ENCODE results near the gene ARHGAP26.

Gene ARHGAP26

DNA sequence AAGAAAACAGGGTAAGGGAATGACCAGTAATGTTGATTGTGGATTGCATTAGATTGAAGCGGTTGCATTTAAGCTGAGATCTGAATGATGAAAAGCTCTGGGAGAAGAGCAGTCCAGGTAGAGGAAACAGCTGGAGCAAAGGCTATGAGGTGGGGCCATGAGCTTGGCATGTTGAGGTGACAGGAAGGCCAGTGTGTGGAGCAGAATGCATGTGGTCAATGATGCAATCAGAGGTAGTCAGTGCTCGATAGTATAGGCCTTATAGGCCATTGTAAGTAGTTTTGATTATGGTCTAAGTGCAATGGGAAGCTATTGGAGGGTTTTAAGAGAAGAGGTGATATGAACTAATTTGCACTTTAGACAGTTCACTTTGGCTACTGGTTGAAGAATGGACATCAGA, 270.4 kb downstream of the ARHGAP26 start:
- no peak overlapping the region for H3K27ac Mint-ChIP-seq
- H3K4me1 Mint-ChIP-seq, result peaks cover 10 to 19% of the 10 kb centered on the region in 2 donors
- H3K4me3 Mint-ChIP-seq, result no peak overlapping the region
- no peaks in the 10 kb centered on the region for H3K9me3 Mint-ChIP-seq
- H3K27me3 Mint-ChIP-seq, result no peaks in the 10 kb centered on the region
- ATAC-seq (replicated peaks) (no peak), DNase-seq (no peak)
- peaks cover 0 to 3% of the 10 kb centered on the region in 2 donors for H3K36me3 Mint-ChIP-seq

DNA sequence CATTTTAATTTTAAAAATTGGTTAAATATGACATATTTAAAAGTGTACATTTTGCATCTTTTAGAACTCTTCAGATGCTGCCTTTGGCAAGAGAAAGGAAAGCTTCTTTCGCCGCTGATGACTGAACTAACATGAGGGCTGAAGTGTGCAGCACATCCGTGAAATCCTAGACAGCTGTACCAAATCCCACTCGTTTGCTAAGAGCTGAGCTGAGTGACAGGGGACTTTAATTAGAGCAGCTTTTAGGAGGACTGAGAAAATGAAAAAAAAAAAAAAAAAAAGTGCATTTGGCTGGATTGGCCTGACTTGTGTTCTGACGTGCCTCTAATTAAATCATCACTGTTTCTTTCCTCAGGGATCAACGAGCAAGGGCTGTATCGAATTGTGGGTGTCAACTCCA, 271.3 kb downstream of the ARHGAP26 start:
- H3K4me3 Mint-ChIP-seq, result no peak overlapping the region
- H3K36me3 Mint-ChIP-seq, result no peaks in the 10 kb centered on the region
- ATAC-seq (replicated peaks) (no peak), DNase-seq (no peak)
- H3K9me3 Mint-ChIP-seq, result no peaks in the 10 kb centered on the region
- H3K27ac Mint-ChIP-seq, result no peak overlapping the region
- peaks cover 5 to 11% of the 10 kb centered on the region in 2 donors for H3K4me1 Mint-ChIP-seq
- H3K27me3 Mint-ChIP-seq, result no peaks in the 10 kb centered on the region

DNA sequence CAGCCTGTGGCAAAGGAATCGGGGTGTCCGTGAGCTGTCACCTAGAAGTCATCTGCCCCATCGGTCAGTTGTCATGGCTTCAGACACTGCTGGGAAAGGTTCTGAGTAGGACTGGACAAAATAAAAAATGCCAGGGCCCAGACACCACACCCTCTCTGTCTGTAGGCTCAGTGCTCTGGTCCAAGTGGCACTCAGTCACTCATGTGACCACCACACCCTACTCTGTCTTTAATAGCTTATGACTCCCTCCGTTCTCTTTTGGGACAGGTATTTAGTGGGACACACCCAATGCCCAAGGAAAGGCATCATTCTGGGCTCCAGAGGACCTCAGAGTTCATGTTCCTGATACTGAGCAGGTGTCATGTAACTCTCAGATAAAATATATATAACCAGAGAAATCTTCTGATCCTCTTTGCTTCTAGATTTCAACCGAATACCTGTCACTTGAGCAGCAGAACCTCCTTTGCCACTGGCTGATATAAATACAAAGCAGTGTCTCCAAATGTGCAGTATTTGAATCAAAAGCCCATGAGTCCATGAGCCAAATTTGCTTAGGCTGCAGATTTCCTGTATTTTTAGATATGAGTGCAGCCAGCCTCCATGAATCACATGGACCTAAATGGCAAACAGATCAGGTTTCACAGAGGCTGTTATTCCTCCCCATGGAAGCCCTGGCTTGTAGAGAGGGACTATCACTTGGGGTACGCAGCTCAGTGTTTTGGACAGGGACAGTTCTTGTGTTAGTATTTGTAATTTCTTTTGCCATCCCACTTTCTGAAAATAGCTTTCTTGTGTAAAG, 272.0 kb downstream of the ARHGAP26 start:
- ATAC-seq (replicated peaks) (no peak), DNase-seq (no peak)
- Mint-ChIP-seq H3K36me3 (no peaks in the 10 kb centered on the region), H3K27ac (no peak overlapping the region), H3K9me3 (no peaks in the 10 kb centered on the region), H3K4me1 (peaks cover 4 to 6% of the 10 kb centered on the region in 2 donors), H3K4me3 (no peak overlapping the region), H3K27me3 (no peaks in the 10 kb centered on the region)

DNA sequence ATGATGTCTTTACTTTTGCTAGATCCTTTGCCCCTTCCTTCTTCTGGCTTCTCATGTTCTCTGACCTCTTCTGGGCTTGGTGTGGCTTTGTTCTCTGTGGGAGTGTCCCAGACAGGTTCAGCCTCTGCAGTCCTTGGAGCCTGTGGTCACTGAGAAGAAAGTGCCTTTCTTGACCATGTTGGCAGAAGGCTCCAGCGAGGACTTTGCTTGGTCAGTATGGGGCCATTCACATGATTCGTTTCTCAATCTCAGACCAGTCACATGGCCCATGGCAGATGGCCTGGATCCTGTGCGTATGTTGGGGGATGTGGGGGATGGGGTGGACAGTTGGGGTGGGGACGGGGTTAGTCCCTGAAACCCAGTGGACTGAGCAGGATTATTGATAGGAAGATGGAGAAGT, 274.1 kb downstream of the ARHGAP26 start:
- Mint-ChIP-seq H3K4me1 (peaks cover 2 to 5% of the 10 kb centered on the region in 2 donors), H3K27me3 (no peaks in the 10 kb centered on the region), H3K27ac (peak overlapping the region; percentile 72), H3K36me3 (no peaks in the 10 kb centered on the region), H3K4me3 (no peak overlapping the region), H3K9me3 (no peaks in the 10 kb centered on the region)
- ATAC-seq (replicated peaks) (no peak), DNase-seq (no peak)

DNA sequence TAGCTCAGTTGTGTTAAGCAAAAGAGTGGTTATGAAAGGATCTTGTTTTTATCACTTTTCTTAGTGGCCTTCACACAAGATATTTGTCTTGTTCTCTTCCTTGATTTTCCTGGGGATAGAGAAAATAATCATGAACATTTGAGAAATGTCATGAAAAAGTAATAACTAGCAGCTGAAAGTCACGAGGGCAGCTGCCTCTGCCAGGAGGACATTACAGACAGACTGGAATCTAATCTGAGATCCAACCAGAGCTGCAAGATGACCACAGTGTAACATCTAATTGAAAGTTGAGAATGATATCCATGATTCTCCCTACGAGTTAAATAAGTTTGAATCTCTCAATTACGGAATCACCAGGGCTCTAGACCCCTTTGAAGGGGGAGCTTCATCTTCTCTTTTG, 274.9 kb downstream of the ARHGAP26 start:
- no peaks in the 10 kb centered on the region for H3K27me3 Mint-ChIP-seq
- no peaks in the 10 kb centered on the region for H3K36me3 Mint-ChIP-seq
- no peak for ATAC-seq (replicated peaks)
- peaks cover 2 to 5% of the 10 kb centered on the region in 2 donors for H3K4me1 Mint-ChIP-seq
- no peak overlapping the region for H3K4me3 Mint-ChIP-seq
- H3K27ac Mint-ChIP-seq, result no peak overlapping the region
- H3K9me3 Mint-ChIP-seq, result no peaks in the 10 kb centered on the region
- no peak for DNase-seq

DNA sequence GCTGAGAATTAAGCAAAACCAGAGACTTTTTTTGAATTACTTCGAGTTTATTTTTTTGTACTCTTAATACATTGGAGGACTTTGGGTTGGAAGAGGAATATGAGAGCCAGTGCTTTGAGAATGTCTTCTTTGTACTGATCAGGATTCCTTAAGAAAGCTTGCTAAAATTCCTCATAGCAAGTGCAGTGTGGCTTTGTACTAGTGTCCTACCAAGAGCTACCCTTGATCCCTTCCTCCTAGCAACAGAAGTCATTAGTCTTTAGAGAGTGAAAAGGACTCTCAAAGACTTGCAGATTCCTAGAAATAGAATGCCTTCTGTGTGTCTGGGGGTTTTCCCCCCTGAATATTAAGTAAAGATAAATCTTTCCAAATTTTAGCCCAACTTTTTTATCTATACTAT, 276.1 kb downstream of the ARHGAP26 start:
- Mint-ChIP-seq H3K27ac (no peak overlapping the region), H3K27me3 (no peaks in the 10 kb centered on the region), H3K4me1 (peaks cover 2 to 5% of the 10 kb centered on the region in 2 donors), H3K36me3 (peaks cover 0 to 4% of the 10 kb centered on the region in 2 donors), H3K4me3 (no peak overlapping the region), H3K9me3 (no peaks in the 10 kb centered on the region)
- ATAC-seq (replicated peaks) (no peak), DNase-seq (no peak)

DNA sequence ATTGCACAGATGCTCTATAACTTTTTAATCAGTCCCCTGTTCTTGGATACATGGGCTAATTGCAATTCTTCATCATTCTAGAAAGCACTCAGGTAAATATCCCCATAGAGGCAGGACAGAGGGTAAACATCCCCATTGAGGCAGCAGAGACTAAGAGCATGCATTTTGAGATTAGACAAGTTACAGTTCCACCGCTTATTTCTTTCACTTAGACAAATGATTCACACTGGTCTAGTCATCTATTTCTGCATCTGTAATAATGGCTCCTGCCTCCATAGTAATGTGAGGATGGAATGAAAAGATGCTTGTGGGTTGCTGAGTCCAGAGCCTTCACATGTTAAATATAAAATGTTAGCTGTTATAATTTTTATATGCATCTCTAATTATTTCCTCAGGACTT, 276.9 kb downstream of the ARHGAP26 start:
- H3K4me3 Mint-ChIP-seq, result no peak overlapping the region
- no peak overlapping the region for H3K27ac Mint-ChIP-seq
- no peak for ATAC-seq (replicated peaks)
- no peaks in the 10 kb centered on the region for H3K27me3 Mint-ChIP-seq
- peaks cover 0 to 4% of the 10 kb centered on the region in 2 donors for H3K36me3 Mint-ChIP-seq
- H3K9me3 Mint-ChIP-seq, result no peaks in the 10 kb centered on the region
- peaks cover 2 to 5% of the 10 kb centered on the region in 2 donors for H3K4me1 Mint-ChIP-seq
- no peak for DNase-seq

DNA sequence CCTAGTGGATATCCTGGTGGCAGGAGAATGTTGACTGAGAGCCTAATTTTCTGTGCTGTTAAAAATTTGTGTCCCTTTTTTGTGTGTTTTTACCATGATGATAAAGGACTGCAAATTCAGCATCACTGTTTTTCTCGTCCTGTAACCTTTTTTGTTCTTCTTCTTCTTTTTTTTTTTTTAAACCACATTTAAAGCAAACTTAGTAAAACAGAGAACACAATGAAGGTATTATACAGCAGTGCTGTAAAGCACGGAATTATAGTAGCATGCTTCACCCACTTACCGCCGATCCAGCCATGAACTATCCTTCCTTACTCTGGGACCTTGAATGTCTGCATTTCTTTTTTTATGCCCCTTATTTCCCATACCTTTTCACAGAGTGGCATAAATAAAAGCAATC, 280.0 kb downstream of the ARHGAP26 start:
- Mint-ChIP-seq H3K36me3 (peaks cover 0 to 4% of the 10 kb centered on the region in 2 donors), H3K27ac (no peak overlapping the region), H3K9me3 (no peaks in the 10 kb centered on the region), H3K4me3 (no peak overlapping the region), H3K27me3 (no peaks in the 10 kb centered on the region), H3K4me1 (peaks cover 19 to 31% of the 10 kb centered on the region in 2 donors)
- ATAC-seq (replicated peaks) (no peak), DNase-seq (no peak)

DNA sequence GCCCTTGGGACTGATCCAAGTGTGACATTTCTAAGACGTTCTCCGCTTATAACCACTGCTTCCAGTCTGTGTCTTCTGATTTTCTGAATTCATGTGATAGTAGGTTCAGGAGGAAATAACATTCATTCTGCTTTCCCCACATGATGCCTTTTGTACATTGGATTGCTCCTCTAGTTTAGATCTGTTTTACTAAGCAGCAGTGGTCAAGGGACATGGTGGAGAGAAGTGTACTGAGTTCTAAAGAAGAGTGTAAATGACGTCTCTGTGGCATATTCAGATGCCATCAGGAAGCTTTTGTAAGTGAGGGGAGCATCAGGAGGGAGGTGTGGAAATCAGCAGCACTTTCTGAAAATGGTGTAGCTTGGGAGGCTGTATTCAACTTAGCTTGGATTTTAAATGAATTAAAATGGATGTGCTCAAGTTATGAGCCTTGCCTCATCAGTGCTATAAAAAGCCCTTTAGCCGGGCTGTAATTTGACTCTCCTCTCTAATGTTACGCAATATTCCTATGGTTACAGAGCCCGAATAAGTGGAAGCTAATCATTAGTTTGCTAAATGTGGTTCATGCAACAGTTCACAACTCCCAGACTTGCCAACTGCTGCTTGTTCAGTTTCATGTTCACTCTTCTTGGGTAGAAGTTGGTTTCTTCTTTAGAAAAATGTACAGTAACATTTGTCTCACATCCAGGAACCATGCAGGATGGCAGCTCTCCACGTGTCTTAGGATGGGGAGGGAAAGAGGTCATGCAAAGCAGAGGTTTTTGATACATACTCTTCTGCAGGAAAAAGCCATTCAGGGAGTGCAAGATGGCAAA, 281.3 kb downstream of the ARHGAP26 start:
- no peak for ATAC-seq (replicated peaks)
- Mint-ChIP-seq H3K27me3 (no peaks in the 10 kb centered on the region), H3K9me3 (no peaks in the 10 kb centered on the region), H3K36me3 (peaks cover 0 to 7% of the 10 kb centered on the region in 2 donors), H3K4me1 (peaks cover 24 to 41% of the 10 kb centered on the region in 2 donors), H3K4me3 (no peak overlapping the region), H3K27ac (no peak overlapping the region)
- DNase-seq, result no peak

DNA sequence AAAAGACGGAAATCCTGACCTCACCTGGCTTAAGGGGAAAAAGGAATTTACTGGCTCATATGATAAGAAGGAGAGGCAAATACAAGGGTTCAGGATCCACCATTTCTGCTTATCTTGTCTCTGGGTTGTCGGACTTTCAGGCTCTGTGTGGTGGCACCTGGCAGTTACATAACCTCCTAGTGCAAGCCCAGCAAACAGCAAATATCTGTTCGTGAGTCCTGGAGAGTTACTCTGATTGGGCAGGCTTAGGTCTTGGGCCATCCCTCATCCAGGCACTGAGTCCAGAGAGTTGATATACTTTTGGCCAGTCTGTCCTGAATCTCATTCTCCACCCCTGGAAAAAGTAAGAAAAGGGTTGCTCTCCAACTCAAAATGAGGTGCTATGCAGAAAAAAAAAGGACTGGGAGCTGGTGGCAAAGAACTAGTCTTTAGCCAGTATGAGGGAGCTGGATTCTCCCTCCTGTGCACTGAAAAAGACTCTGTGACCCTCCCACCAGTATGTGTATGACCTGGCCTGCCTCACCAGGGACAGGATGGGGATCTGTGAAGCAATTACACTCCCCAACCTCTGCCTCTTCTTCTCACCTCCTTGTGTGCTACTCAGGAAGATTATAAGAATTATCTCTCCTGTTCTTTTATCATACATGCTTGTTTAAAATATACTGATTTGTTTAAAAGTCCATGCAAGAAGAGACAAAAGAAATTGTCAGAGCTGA, 282.9 kb downstream of the ARHGAP26 start:
- Mint-ChIP-seq H3K4me1 (peaks cover 36 to 56% of the 10 kb centered on the region in 2 donors), H3K4me3 (no peak overlapping the region), H3K9me3 (no peaks in the 10 kb centered on the region), H3K27ac (peak overlapping the region; percentile 69), H3K27me3 (no peaks in the 10 kb centered on the region), H3K36me3 (peaks cover 0 to 12% of the 10 kb centered on the region in 2 donors)
- no peak for DNase-seq
- ATAC-seq (replicated peaks), result no peak

DNA sequence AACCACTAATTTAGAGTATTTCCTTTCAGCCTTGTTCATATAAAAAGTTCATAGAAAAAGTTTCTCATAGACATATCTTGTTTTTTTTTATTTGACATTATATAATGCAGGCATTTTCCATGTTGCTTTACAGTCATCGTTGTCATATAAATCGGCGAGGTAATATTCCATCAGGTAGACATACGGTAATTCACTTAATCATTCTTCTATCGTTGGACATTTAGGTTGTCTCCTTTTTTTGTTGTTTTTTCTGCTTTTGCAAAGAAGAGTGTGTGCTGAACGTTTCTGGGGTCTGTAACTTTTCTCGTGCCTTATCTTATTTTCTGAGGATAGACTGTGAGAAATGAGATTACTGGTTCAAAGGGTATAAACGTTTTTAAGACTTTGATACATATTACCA, 283.6 kb downstream of the ARHGAP26 start:
- ATAC-seq (replicated peaks) (no peak), DNase-seq (no peak)
- Mint-ChIP-seq H3K27ac (no peak overlapping the region), H3K9me3 (no peaks in the 10 kb centered on the region), H3K4me1 (peaks cover 37 to 56% of the 10 kb centered on the region in 2 donors), H3K4me3 (no peak overlapping the region), H3K27me3 (no peaks in the 10 kb centered on the region), H3K36me3 (peaks cover 5 to 17% of the 10 kb centered on the region in 2 donors)

DNA sequence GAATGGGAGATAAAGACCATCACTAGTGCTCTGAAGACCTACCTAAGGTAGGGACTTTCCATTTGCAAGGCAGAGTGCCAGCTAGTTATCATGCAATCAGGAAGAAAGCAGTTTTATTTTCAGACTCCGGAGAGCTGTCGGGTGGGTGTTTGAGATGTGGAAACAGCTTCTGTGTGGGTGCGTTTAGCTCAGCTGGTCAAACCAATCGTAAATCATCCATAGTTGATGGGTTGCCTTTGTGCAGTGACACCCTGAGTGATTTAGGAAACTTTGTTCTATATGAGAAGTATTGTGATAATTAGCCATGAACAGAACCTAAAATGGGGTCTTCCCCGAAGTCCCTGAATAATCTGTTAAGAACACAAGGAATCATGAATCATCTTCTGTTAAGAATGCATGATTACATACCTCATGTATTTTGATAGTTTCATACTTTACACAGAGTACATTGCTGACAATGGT, 284.3 kb downstream of the ARHGAP26 start:
- peak overlapping the region; percentile 25 to 60 for H3K4me3 Mint-ChIP-seq
- H3K4me1 Mint-ChIP-seq, result peaks cover 37 to 56% of the 10 kb centered on the region in 2 donors
- H3K9me3 Mint-ChIP-seq, result no peaks in the 10 kb centered on the region
- ATAC-seq (replicated peaks), result peak; percentile 73 to 80
- no peaks in the 10 kb centered on the region for H3K27me3 Mint-ChIP-seq
- H3K36me3 Mint-ChIP-seq, result peaks cover 9 to 21% of the 10 kb centered on the region in 2 donors
- peak; percentile 47 for DNase-seq
- H3K27ac Mint-ChIP-seq, result peak overlapping the region; percentile 73

DNA sequence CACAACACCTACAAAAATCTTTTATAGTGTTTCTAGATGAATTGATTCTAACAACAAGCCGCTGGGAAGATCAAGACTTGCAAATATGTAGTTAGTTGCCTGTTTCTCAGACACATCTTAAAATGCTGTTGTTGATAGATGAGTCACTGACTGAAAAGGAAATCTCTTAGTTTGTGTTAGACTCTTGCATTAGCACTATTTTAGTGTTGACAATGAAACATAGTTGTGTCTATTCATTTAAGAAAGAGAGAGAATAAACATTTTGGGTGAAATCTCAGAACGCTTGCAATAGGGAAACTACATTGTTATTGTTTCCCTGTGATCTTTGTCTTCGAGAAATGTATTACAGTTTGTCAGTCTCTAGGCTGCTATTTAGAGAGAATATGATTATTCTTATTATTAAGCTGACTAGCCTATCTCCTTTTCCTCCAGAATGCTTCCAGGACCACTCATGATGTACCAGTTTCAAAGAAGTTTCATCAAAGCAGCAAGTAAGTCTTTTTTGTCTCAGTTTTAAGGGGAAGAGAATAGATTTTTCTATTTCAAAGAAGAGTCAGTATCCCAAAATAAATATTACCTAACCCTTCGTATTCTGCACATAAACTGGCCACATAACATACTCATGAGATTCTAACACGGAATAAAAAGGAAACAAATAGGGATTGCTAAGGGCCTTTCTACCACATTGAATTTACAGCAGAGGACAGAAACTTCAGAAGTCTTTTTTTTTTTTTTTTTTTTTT, 285.6 kb downstream of the ARHGAP26 start:
- H3K27ac Mint-ChIP-seq, result peak overlapping the region; percentile 95
- ATAC-seq (replicated peaks), result no peak
- DNase-seq, result no peak
- H3K27me3 Mint-ChIP-seq, result no peaks in the 10 kb centered on the region
- H3K4me3 Mint-ChIP-seq, result no peak overlapping the region
- peaks cover 10 to 17% of the 10 kb centered on the region in 2 donors for H3K36me3 Mint-ChIP-seq
- H3K9me3 Mint-ChIP-seq, result no peaks in the 10 kb centered on the region
- peaks cover 39 to 51% of the 10 kb centered on the region in 2 donors for H3K4me1 Mint-ChIP-seq

DNA sequence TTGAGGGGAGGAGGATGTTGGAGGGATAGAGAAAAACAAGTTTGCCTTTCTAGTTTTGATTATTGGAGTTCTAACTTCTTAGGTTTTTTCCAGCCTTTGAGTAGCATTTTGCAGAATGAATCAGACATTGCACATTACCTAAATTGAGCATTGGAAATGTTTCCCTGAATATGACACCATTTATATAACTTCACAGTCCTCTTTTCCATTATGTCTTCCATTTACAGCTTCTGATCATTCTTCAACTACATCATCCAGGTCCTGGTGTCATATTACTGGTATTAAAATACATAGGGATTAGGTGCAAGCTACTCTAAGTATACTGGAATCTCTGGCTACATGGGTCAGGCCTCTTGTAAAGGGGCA, 286.1 kb downstream of the ARHGAP26 start:
- peaks cover 11 to 17% of the 10 kb centered on the region in 2 donors for H3K36me3 Mint-ChIP-seq
- peak overlapping the region; percentile 29 to 51 for H3K4me3 Mint-ChIP-seq
- no peak for DNase-seq
- H3K27ac Mint-ChIP-seq, result peak overlapping the region; percentile 95
- H3K4me1 Mint-ChIP-seq, result peaks cover 39 to 51% of the 10 kb centered on the region in 2 donors
- H3K9me3 Mint-ChIP-seq, result no peaks in the 10 kb centered on the region
- H3K27me3 Mint-ChIP-seq, result no peaks in the 10 kb centered on the region
- ATAC-seq (replicated peaks), result peak; percentile 6 to 30

Measured in stimulated activated naive B cell treated with anti-CD40 and anti-IgM and Interleukin-4, amounts not matched to agents 10 μg/mL and 1 μg/mL and 100 μg/mL, for 72 hours (primary cell).